K562 (cell line): Measurements from ENCODE around the gene MADCAM1. TPM values are rescaled to one million over a fixed set of nuclear protein-coding genes. Genes with fewer than 3 reads are reported as not detected.
A peak's percentile ranks its signal among the peaks of the same experiment; 100 is the strongest.

Experiments
- ARID2 ChIP-seq: fragments of 450-650 bp; IDR thresholded peaks from 2 replicates; pipeline ENCODE4 v1.6.1; 2017; ENCODE audit warnings: antibody characterized with exemption, mild to moderate bottlenecking
- CEBPZ ChIP-seq: fragments of 150-350 bp; IDR thresholded peaks from 2 replicates; pipeline ENCODE4 v1.6.1; 2014; ENCODE audit warnings: low read depth, mild to moderate bottlenecking, low read length, borderline replicate concordance
- CHAMP1 ChIP-seq: fragments of 450-650 bp; IDR thresholded peaks from 2 replicates; pipeline ENCODE4 v1.6.1; 2016; ENCODE audit warnings: mild to moderate bottlenecking
- CHD4 ChIP-seq: fragments of 200-600 bp; sonication (generic); IDR thresholded peaks from 3 replicates; pipeline ENCODE4 v1.6.1; 2012; ENCODE audit warnings: low read depth, mild to moderate bottlenecking, mixed read lengths, low read length, inconsistent platforms; ENCODE audit not compliant: insufficient read depth, insufficient replicate concordance, poor library complexity, severe bottlenecking
- DMBX1 ChIP-seq: fragments of 250-450 bp; sonication (Bioruptor Pico); IDR thresholded peaks from 2 replicates; pipeline ENCODE4 v1.8.0; 2022; ENCODE audit warnings: inconsistent platforms, mild to moderate bottlenecking, moderate library complexity, borderline replicate concordance
- ETV5 ChIP-seq: sonication (generic); formaldehyde crosslinking; IDR thresholded peaks from 2 replicates; pipeline ENCODE4 v1.4.0; 2020; ENCODE audit warnings: low read depth, mild to moderate bottlenecking, missing genetic modification reagents
- FOXO4 ChIP-seq: fragments of 450-650 bp; formaldehyde crosslinking; IDR thresholded peaks from 2 replicates; pipeline ENCODE4 v1.4.0; 2020; ENCODE audit warnings: mild to moderate bottlenecking, moderate library complexity
- MCM5 ChIP-seq: fragments of 450-650 bp; IDR thresholded peaks from 2 replicates; pipeline ENCODE4 v1.6.1; 2016; ENCODE audit warnings: low read depth
- MED1 ChIP-seq: sonication (generic); formaldehyde crosslinking; IDR thresholded peaks from 2 replicates; pipeline ENCODE4 v1.8.1; 2023; ENCODE audit warnings: missing genetic modification reagents, borderline replicate concordance
- MTA3 ChIP-seq: fragments of 450-650 bp; formaldehyde crosslinking; IDR thresholded peaks from 2 replicates; pipeline ENCODE4 v1.6.1; 2017; ENCODE audit warnings: mild to moderate bottlenecking, borderline replicate concordance
- MYC ChIP-seq, 2 experiments: fragments of 250-450 bp in 1 of 2; sonication (Bioruptor Pico) in 1 of 2; IDR thresholded peaks; 2 replicates each; pipeline versions ENCODE4 v1.5.1 to v1.6.1; 2012 to 2021; ENCODE audit warnings: low read depth in 2 of 2, borderline replicate concordance in 1 of 2, improper control_type of control experiment in 1 of 2, low read length in 1 of 2, mild to moderate bottlenecking in 1 of 2, moderate library complexity in 1 of 2
- NFE2 ChIP-seq: IDR thresholded peaks from 2 replicates; pipeline ENCODE4 v1.6.1; 2014; ENCODE audit warnings: antibody characterized with exemption, low read depth
- RAD51 ChIP-seq: fragments of 450-650 bp; IDR thresholded peaks from 2 replicates; pipeline ENCODE4 v1.7.1; 2016; ENCODE audit warnings: low read depth, mild to moderate bottlenecking, borderline replicate concordance
- RHOXF2B ChIP-seq: fragments of 250-450 bp; sonication (Bioruptor Pico); conservative IDR thresholded peaks from 2 replicates; pipeline ENCODE4 v1.5.1; 2021
- SIX5 ChIP-seq, 2 experiments: IDR thresholded peaks; 2 replicates each; pipeline ENCODE4 v1.6.1; 2011; ENCODE audit warnings: low read length in 2 of 2, borderline replicate concordance in 1 of 2, low read depth in 1 of 2, mild to moderate bottlenecking in 1 of 2, moderate library complexity in 1 of 2; ENCODE audit not compliant: insufficient read depth in 1 of 2
- TEAD4 ChIP-seq, 2 experiments: sonication (generic) in 1 of 2; formaldehyde crosslinking in 1 of 2; IDR thresholded peaks; 2 replicates each; pipeline versions ENCODE4 v1.6.1 to v1.8.0; 2012 to 2022; ENCODE audit warnings: borderline replicate concordance in 1 of 2, inconsistent platforms in 1 of 2, low read length in 1 of 2, mild to moderate bottlenecking in 1 of 2, missing genetic modification reagents in 1 of 2
- TRIM24 ChIP-seq, 2 experiments: fragments of 450-650 bp; IDR thresholded peaks; 2 replicates each; pipeline ENCODE4 v1.6.1; 2016
- TSC22D4 ChIP-seq: fragments of 450-650 bp; IDR thresholded peaks from 2 replicates; pipeline ENCODE4 v1.6.1; 2016; ENCODE audit warnings: missing genetic modification characterization, missing biosample characterization, control low read depth
- XRCC3 ChIP-seq: fragments of 450-650 bp; IDR thresholded peaks from 2 replicates; pipeline ENCODE4 v1.6.1; 2017; ENCODE audit warnings: mild to moderate bottlenecking, moderate library complexity
- ZNF134 ChIP-seq: fragments of 250-450 bp; sonication (Bioruptor Pico); conservative IDR thresholded peaks from 2 replicates; pipeline ENCODE4 v1.4.0; 2020
- polyA plus RNA-seq, 8 experiments: library from polyadenylated mRNA; depleted of rRNA in 4 of 8; stranded (reverse) in 5 of 8; unstranded in 3 of 8; fragments of >200 nt; fragmentation: Nextera tagmentation in 2 of 8; fragmentation: Illumina TruSeq in 1 of 8; extraction: Ambion mirVana in 2 of 8; extraction: Trizol in 1 of 8; gene quantifications; 2 replicates each; pipeline versions ENCODE4 v1.2.1 to v1.2.3, GENCODE V29; 2011 to 2014; ENCODE audit warnings: inconsistent platforms in 1 of 8, missing spikeins in 1 of 8
- total RNA-seq, 7 experiments: library from RNA; depleted of rRNA in 6 of 7; stranded (reverse); fragments of >200 nt in 6 of 7; fragmentation: Illumina TruSeq in 2 of 7; extraction: Trizol in 2 of 7; gene quantifications; 2 replicates each; pipeline versions ENCODE4 v1.2.1 to v1.2.3, GENCODE V29; 2011 to 2021; ENCODE audit warnings: low replicate concordance in 1 of 7

The MADCAM1 gene
- total and polyA plus RNA-seq, 9 of the 15 experiments (the other 6 are each of a cell fraction or from before 2014, with no cell fraction given) = 0.09 to 0.36 (median 0.09) TPM; not detected in 6

- TF ChIP-seq NFE2 = no peak
- 0 out of 2 replicates have a peak, but pooled peaks have one; percentile 7 for TF ChIP-seq ARID2
- no peak for TF ChIP-seq FOXO4 (CRISPR knock-in tag)
- TF ChIP-seq CEBPZ = no peak
- TF ChIP-seq MYC (IDR thresholded peaks at IDR 0.05; ENCODE audit: low read depth, low read length) = no peak
- TF ChIP-seq MYC (CRISPR knock-in tag; IDR thresholded peaks at IDR 0.05; ENCODE audit: borderline replicate concordance, low read depth) = 0 out of 2 replicates have a peak, but pooled peaks have one; percentile 44
- TF ChIP-seq ETV5 (CRISPR knock-in tag) = 0 out of 2 replicates have a peak, but pooled peaks have one; percentile 35
- TF ChIP-seq RHOXF2B (CRISPR knock-in tag) = no peak
- TF ChIP-seq CHD4 = peak; percentile 35
- TF ChIP-seq TEAD4 (IDR thresholded peaks at IDR 0.05; ENCODE audit: low read length) = no peak
- TF ChIP-seq TEAD4 (CRISPR knock-in tag; IDR thresholded peaks at IDR 0.05; ENCODE audit: borderline replicate concordance) = no peak
- peak in 1 of 2 experiments; percentile 57; a peak in 1 of 4 replicates for TF ChIP-seq TRIM24 (IDR thresholded peaks at IDR 0.05)
- no peak for TF ChIP-seq MED1 (CRISPR knock-in tag)
- TF ChIP-seq MCM5 = no peak
- TF ChIP-seq SIX5 (IDR thresholded peaks at IDR 0.05; ENCODE audit: borderline replicate concordance in 1 of 2, insufficient read depth in 1 of 2, low read depth in 1 of 2, low read length in 2 of 2) = no peak
- TF ChIP-seq DMBX1 (CRISPR knock-in tag) = no peak
- TF ChIP-seq MTA3 = 0 out of 2 replicates have a peak, but pooled peaks have one; percentile 54
- no peak for TF ChIP-seq TSC22D4
- TF ChIP-seq ZNF134 (CRISPR knock-in tag) = no peak
- TF ChIP-seq RAD51 = no peak
- TF ChIP-seq XRCC3 = no peak
- TF ChIP-seq CHAMP1 = no peak
These were observed 729 bp upstream of the MADCAM1 start (continued) for GRCh38 chr19:495402-496111.
